Thyroid gland (tissue), 4 donors: ENCODE results near the gene GALNT10.

ENCODE experiments used
- POLR2A ChIP-seq, 2 donors: fragments of 450-650 bp; IDR thresholded peaks; one replicate each; pipeline ENCODE4 v1.6.1; 2017; ENCODE audit warnings: antibody characterized with exemption in 2 of 2, mild to moderate bottlenecking in 2 of 2, moderate library complexity in 1 of 2
- TF ChIP-seq, protein P1 (sequence below), 6 experiments: fragments of 200-600 bp in 3 of 6; fragments of 450-650 bp in 3 of 6; sonication (generic) in 3 of 6; IDR thresholded peaks; one replicate each; pipeline ENCODE4 v1.5.1; 2016 to 2019; ENCODE audit warnings: antibody characterized with exemption in 6 of 6, mild to moderate bottlenecking in 2 of 6, inconsistent platforms in 1 of 6, moderate library complexity in 1 of 6

GRCh38 chr5:154405078-154405792, 214.7 kb downstream of the GALNT10 start:
- TF ChIP-seq, protein P1, sequence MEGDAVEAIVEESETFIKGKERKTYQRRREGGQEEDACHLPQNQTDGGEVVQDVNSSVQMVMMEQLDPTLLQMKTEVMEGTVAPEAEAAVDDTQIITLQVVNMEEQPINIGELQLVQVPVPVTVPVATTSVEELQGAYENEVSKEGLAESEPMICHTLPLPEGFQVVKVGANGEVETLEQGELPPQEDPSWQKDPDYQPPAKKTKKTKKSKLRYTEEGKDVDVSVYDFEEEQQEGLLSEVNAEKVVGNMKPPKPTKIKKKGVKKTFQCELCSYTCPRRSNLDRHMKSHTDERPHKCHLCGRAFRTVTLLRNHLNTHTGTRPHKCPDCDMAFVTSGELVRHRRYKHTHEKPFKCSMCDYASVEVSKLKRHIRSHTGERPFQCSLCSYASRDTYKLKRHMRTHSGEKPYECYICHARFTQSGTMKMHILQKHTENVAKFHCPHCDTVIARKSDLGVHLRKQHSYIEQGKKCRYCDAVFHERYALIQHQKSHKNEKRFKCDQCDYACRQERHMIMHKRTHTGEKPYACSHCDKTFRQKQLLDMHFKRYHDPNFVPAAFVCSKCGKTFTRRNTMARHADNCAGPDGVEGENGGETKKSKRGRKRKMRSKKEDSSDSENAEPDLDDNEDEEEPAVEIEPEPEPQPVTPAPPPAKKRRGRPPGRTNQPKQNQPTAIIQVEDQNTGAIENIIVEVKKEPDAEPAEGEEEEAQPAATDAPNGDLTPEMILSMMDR (IDR thresholded peaks at IDR 0.05), result peak; percentile 79 to 96 (median 88)
- TF ChIP-seq POLR2A (IDR thresholded peaks at IDR 0.05), result no peak
